K562 (cell line): Measurements from ENCODE around the gene TAF1B. TPM values are rescaled to one million over a fixed set of nuclear protein-coding genes. Genes with fewer than 3 reads are reported as not detected.
A peak's percentile ranks its signal among the peaks of the same experiment; 100 is the strongest.

Source experiments
- ATAC-seq: fragments of 200-7000 bp; cut with Tn5 transposase; 3 replicates; pipeline ENCODE4 v1.9.1; 2020; ENCODE audit warnings: moderate library complexity
- BruUV-seq: library from RNA; stranded (reverse); fragments of 400-500 nt; replicated peaks from 2 replicates; lab custom pipeline; 2021; lab: Mats Ljungman, UMichigan
- CTCF ChIA-PET: fragments of 300-600 bp; formaldehyde crosslinking; extraction: SDS; loops from one replicate; lab custom pipeline; 2021; ENCODE audit warnings: low intra/inter-chr PET ratio; lab: Yijun Ruan, JAX
- POLR2A ChIA-PET: fragments of 300-600, 350-650 bp; sonication (Branson Sonifier 250); formaldehyde crosslinking; extraction: SDS; loops from one replicate; lab custom pipeline; 2021; ENCODE audit warnings: antibody characterized with exemption, inconsistent platforms; lab: Yijun Ruan, JAX
- DNase-seq, 4 experiments: peaks; one replicate each; pipeline versions ENCODE4 v3.0.0 to v3.0.0-alpha.2; 2011 to 2018; ENCODE audit warnings: low spot score in 3 of 4, mixed read lengths in 3 of 4; ENCODE audit errors: extremely low read depth in 1 of 4
- FAIRE-seq: peaks from 2 replicates; lab custom pipeline; 2011; peaks lifted over from hg19 to GRCh38; lab: Jason Lieb, UNC
- H2AFZ ChIP-seq: 2 replicates; pipeline ENCODE4 v1.6.0; 2011; ENCODE audit warnings: low read depth, low read length, control low read depth, inconsistent platforms
- H3K27ac ChIP-seq: fragments of 200-600 bp; 3 replicates; pipeline ENCODE4 v1.8.0; 2011; ENCODE audit warnings: low read depth, mild to moderate bottlenecking, control low read depth, inconsistent platforms, low read length, moderate library complexity, mixed read lengths; ENCODE audit errors: extremely low read depth
- H3K27me3 ChIP-seq, 2 experiments: fragments of 300-600 bp in 1 of 2; 2 replicates in 1 of 2; 3 replicates in 1 of 2; pipeline versions ENCODE4 v1.6.0 to v1.8.0; 2011; ENCODE audit warnings: inconsistent platforms in 2 of 2, low read length in 2 of 2, mild to moderate bottlenecking in 1 of 2, mixed read lengths in 1 of 2, moderate library complexity in 1 of 2; ENCODE audit not compliant: control insufficient read depth in 2 of 2, insufficient read depth in 2 of 2
- H3K36me3 ChIP-seq: fragments of 300-600 bp; 3 replicates; pipeline ENCODE4 v1.8.0; 2011; ENCODE audit warnings: mild to moderate bottlenecking, low read length, inconsistent platforms; ENCODE audit not compliant: control insufficient read depth, insufficient read depth
- H3K4me1 ChIP-seq, 2 experiments: fragments of 200-600 bp in 1 of 2; replicated peaks in 1 of 2; 2 replicates in 1 of 2; 3 replicates in 1 of 2; pipeline versions ENCODE4 v1.5.1 to v1.8.0; 2011; ENCODE audit warnings: inconsistent platforms in 2 of 2, low read length in 2 of 2, mild to moderate bottlenecking in 1 of 2, mixed read lengths in 1 of 2, moderate library complexity in 1 of 2; ENCODE audit not compliant: control insufficient read depth in 2 of 2, insufficient read depth in 2 of 2
- H3K4me2 ChIP-seq: 2 replicates; pipeline ENCODE4 v1.6.1; 2011; ENCODE audit warnings: low read length, control low read depth, inconsistent platforms, mixed read lengths; ENCODE audit not compliant: insufficient read depth
- H3K4me3 ChIP-seq: fragments of 200-600 bp; sonication (generic), shearing (Covaris generic); 2 replicates; pipeline ENCODE4 v1.5.1; 2016; ENCODE audit warnings: control low read depth, inconsistent platforms
- H3K79me2 ChIP-seq: fragments of 200-600 bp; 3 replicates; pipeline ENCODE4 v1.8.0; 2011; ENCODE audit warnings: low read length, inconsistent platforms; ENCODE audit not compliant: control insufficient read depth, insufficient read depth
- H3K9ac ChIP-seq, 2 experiments: 2 replicates each; pipeline versions ENCODE4 v1.6.0 to v1.6.1; 2011; ENCODE audit warnings: low read depth in 2 of 2, low read length in 2 of 2, control low read depth in 1 of 2, inconsistent platforms in 1 of 2, mild to moderate bottlenecking in 1 of 2, mixed read lengths in 1 of 2; ENCODE audit not compliant: insufficient read depth in 1 of 2
- H3K9me1 ChIP-seq: one replicate; pipeline ENCODE4 v1.6.0; 2011; ENCODE audit warnings: inconsistent platforms, mild to moderate bottlenecking, low read length, moderate library complexity; ENCODE audit not compliant: control insufficient read depth, insufficient read depth
- H3K9me3 ChIP-seq: replicated peaks from 2 replicates; pipeline ENCODE4 v1.5.1; 2011; ENCODE audit warnings: low read depth, low read length, inconsistent platforms; ENCODE audit not compliant: control insufficient read depth, insufficient read depth
- H4K20me1 ChIP-seq: replicated peaks from 2 replicates; pipeline ENCODE4 v1.6.1; 2011; ENCODE audit warnings: low read length, inconsistent platforms, mixed read lengths; ENCODE audit not compliant: control insufficient read depth, insufficient read depth
- CTBP1 ChIP-seq: fragments of 450-650 bp; IDR thresholded peaks from 2 replicates; pipeline ENCODE4 v1.6.1; 2016; ENCODE audit warnings: borderline replicate concordance
- PCBP1 ChIP-seq: fragments of 200-400 bp; formaldehyde crosslinking; IDR thresholded peaks from 2 replicates; pipeline ENCODE4 v1.6.1; 2018; ENCODE audit warnings: mild to moderate bottlenecking, low read depth, low read length; ENCODE audit not compliant: poor library complexity, severe bottlenecking
- SMAD4 ChIP-seq: fragments of 250-450 bp; sonication (Bioruptor Pico); conservative IDR thresholded peaks from 2 replicates; pipeline ENCODE4 v1.8.0; 2021; ENCODE audit warnings: inconsistent platforms, mild to moderate bottlenecking, moderate library complexity
- TFE3 ChIP-seq: fragments of 450-650 bp; formaldehyde crosslinking; IDR thresholded peaks from 2 replicates; pipeline ENCODE4 v1.4.0; 2020; ENCODE audit warnings: mild to moderate bottlenecking, mixed read lengths
- USF2 ChIP-seq: sonication (generic); formaldehyde crosslinking; IDR thresholded peaks from 2 replicates; pipeline ENCODE4 v1.5.0; 2020; ENCODE audit warnings: missing genetic modification reagents
- WHSC1 ChIP-seq: IDR thresholded peaks from one replicate; pipeline ENCODE4 v1.6.1; 2012; ENCODE audit warnings: low read length, control low read depth, inconsistent platforms
- ZFX ChIP-seq: sonication (generic); formaldehyde crosslinking; IDR thresholded peaks from 2 replicates; pipeline ENCODE4 v1.8.0; 2022; ENCODE audit warnings: mild to moderate bottlenecking, missing genetic modification reagents, moderate library complexity
- ZNF518B ChIP-seq: fragments of 250-450 bp; sonication (Bioruptor Pico); IDR thresholded peaks from 2 replicates; pipeline ENCODE4 v1.5.0; 2021; ENCODE audit warnings: mild to moderate bottlenecking, moderate library complexity
- ZNF583 ChIP-seq: fragments of 250-450 bp; sonication (Bioruptor Pico); IDR thresholded peaks from 2 replicates; pipeline ENCODE4 v1.4.0; 2020
- WGBS: fragments of 100-300 bp; shearing (Covaris generic); methylation state at CpG from one replicate; pipeline ENCODE4 v1.1.6; 2016; ENCODE audit warnings: low coverage, mixed read lengths; ENCODE audit not compliant: insufficient coverage; ENCODE audit errors: missing lambda C conversion rate; 5-methylcytosine and 5-hydroxymethylcytosine counted together
- in situ Hi-C: fragments of 300-500 bp; cut with MboI; formaldehyde crosslinking; loops from 4 replicates; pipeline ENCODE4 v1.15.0; 2018; ENCODE audit warnings: inconsistent platforms, mixed read lengths
- intact Hi-C: fragments of 100-400 bp; cut with micrococcal nuclease; formaldehyde crosslinking; loops from 2 replicates; pipeline ENCODE4 v1.14.2; 2022
- polyA plus RNA-seq, 8 experiments: library from polyadenylated mRNA; depleted of rRNA in 4 of 8; stranded (reverse) in 5 of 8; unstranded in 3 of 8; fragments of >200 nt; fragmentation: Nextera tagmentation in 2 of 8; fragmentation: Illumina TruSeq in 1 of 8; extraction: Ambion mirVana in 2 of 8; extraction: Trizol in 1 of 8; gene quantifications; 2 replicates each; pipeline versions ENCODE4 v1.2.1 to v1.2.3, GENCODE V29; 2011 to 2014; ENCODE audit warnings: inconsistent platforms in 1 of 8, missing spikeins in 1 of 8
- total RNA-seq, 7 experiments: library from RNA; depleted of rRNA in 6 of 7; stranded (reverse); fragments of >200 nt in 6 of 7; fragmentation: Illumina TruSeq in 2 of 7; extraction: Trizol in 2 of 7; gene quantifications; 2 replicates each; pipeline versions ENCODE4 v1.2.1 to v1.2.3, GENCODE V29; 2011 to 2021; ENCODE audit warnings: low replicate concordance in 1 of 7

Gene TAF1B
- total and polyA plus RNA-seq, 9 of the 15 experiments (the other 6 are each of a cell fraction or from before 2014, with no cell fraction given) = 8.8 to 25.1 (median 17.3) TPM

- Histone ChIP-seq H3K79me2 (no peaks in the 10 kb centered on the region), H4K20me1 (no peaks in the 10 kb centered on the region), H3K27me3 (no peaks in the 10 kb centered on the region), H3K9ac (peak overlapping the region in 1 of 2 experiments; percentile 72; a peak in 1 of 4 replicates), H3K4me2 (peak overlapping the region; percentile 61; the same call in 1 of the 2 replicates), H3K9me1 (no peaks in the 10 kb centered on the region), H3K4me3 (no peak overlapping the region), H3K27ac (no peak overlapping the region), H3K9me3 (no peaks in the 10 kb centered on the region), H2AFZ (peak overlapping the region; percentile 81), H3K4me1 (peaks cover 19 to 34% of the 10 kb centered on the region in 2 experiments; a peak in 4 of 5 replicates), H3K36me3 (no peaks in the 10 kb centered on the region)
- ATAC-seq = no peak; the same call in 2 of the 3 replicates
- TF ChIP-seq ZFX (CRISPR knock-in tag) = 0 out of 2 replicates have a peak, but pooled peaks have one; percentile 33
- TF ChIP-seq SMAD4 (CRISPR knock-in tag) = 0 out of 2 replicates have a peak, but pooled peaks have one; percentile 42
- peak; percentile 52; the same call in 1 of the 2 replicates for TF ChIP-seq USF2
- no peak for TF ChIP-seq ZNF518B (CRISPR knock-in tag)
- TF ChIP-seq WHSC1 = no peak
- 0 out of 2 replicates have a peak, but pooled peaks have one; percentile 2 for TF ChIP-seq TFE3 (CRISPR knock-in tag)
- 0 out of 2 replicates have a peak, but pooled peaks have one; percentile 14 for TF ChIP-seq ZNF583 (CRISPR knock-in tag)
- TF ChIP-seq PCBP1 = no peak
- TF ChIP-seq CTBP1 = peak; percentile 7; the same call in 1 of the 2 replicates
- in situ Hi-C loops = loop anchor here (5.0 to 25.0 kb wide), 2 partner anchors 233 to 848 kb away; no protein-coding TSS in a partner anchor
- BruUV-seq = no TSS peak
- no peak for FAIRE-seq
- intact Hi-C loops = loop anchor here (1.0 to 2.0 kb wide), 2 partner anchors 29 to 234 kb away; partner anchors contain the start of gene TAF1B
- ChIA-PET CTCF (interaction anchor here (0.5 to 2.9 kb wide), 7 partner anchors 29 to 235 kb away, joined by 3 to 26 read pairs (median 3); partner anchors contain the start of genes GRHL1 and TAF1B), POLR2A (interaction anchor here (0.6 to 2.2 kb wide), 6 partner anchors 9 to 238 kb away, joined by 3 to 9 read pairs (median 4); partner anchors contain the start of gene TAF1B)
- DNase-seq = no peak
- 46% methylated on average over 20 of the region's 24 CpGs for WGBS
These were observed 29.0 kb upstream of the TAF1B start for GRCh38 chr2:9814129-9814868.
